Parathyroid adenoma (tissue), 2 donors: ENCODE data around the gene HOXA9.

Experiments used
- H2AFZ ChIP-seq: fragments of 300-600 bp; sonication (generic); one replicate; pipeline ENCODE4 v1.7.0; 2017; ENCODE audit warnings: antibody characterized with exemption, mild to moderate bottlenecking
- H3K27ac ChIP-seq: fragments of 300-600 bp; sonication (generic); one replicate; pipeline ENCODE4 v1.7.0; 2017
- H3K27me3 ChIP-seq: fragments of 300-600 bp; sonication (generic); one replicate; pipeline ENCODE4 v1.7.0; 2017; ENCODE audit warnings: low read length; ENCODE audit not compliant: control insufficient read depth, insufficient read depth
- H3K36me3 ChIP-seq: fragments of 300-600 bp; sonication (generic); one replicate; pipeline ENCODE4 v1.7.0; 2017; ENCODE audit warnings: low read length; ENCODE audit not compliant: control insufficient read depth, insufficient read depth
- H3K4me1 ChIP-seq: fragments of 300-600 bp; sonication (generic); one replicate; pipeline ENCODE4 v1.7.0; 2017; ENCODE audit warnings: control low read depth
- H3K4me2 ChIP-seq: fragments of 300-600 bp; sonication (generic); one replicate; pipeline ENCODE4 v1.7.0; 2017; ENCODE audit warnings: low read length
- H3K4me3 ChIP-seq: fragments of 300-600 bp; sonication (generic); one replicate; pipeline ENCODE4 v1.7.0; 2017; ENCODE audit warnings: low read depth, low read length
- H3K79me2 ChIP-seq: fragments of 300-600 bp; sonication (generic); one replicate; pipeline ENCODE4 v1.7.0; 2017; ENCODE audit warnings: control low read depth
- H3K9ac ChIP-seq: fragments of 300-600 bp; sonication (generic); one replicate; pipeline ENCODE4 v1.7.0; 2017; ENCODE audit warnings: mild to moderate bottlenecking
- H3K9me3 ChIP-seq: fragments of 300-600 bp; sonication (generic); one replicate; pipeline ENCODE4 v1.7.0; 2017; ENCODE audit warnings: low read length; ENCODE audit not compliant: control insufficient read depth
- CTCF ChIP-seq: fragments of 300-600 bp; sonication (generic); IDR thresholded peaks from one replicate; pipeline ENCODE4 v1.7.0; 2017; ENCODE audit warnings: antibody characterized with exemption, mild to moderate bottlenecking
- donor health status: primary hyperparathyroidism.

HOXA9 gene

DNA sequence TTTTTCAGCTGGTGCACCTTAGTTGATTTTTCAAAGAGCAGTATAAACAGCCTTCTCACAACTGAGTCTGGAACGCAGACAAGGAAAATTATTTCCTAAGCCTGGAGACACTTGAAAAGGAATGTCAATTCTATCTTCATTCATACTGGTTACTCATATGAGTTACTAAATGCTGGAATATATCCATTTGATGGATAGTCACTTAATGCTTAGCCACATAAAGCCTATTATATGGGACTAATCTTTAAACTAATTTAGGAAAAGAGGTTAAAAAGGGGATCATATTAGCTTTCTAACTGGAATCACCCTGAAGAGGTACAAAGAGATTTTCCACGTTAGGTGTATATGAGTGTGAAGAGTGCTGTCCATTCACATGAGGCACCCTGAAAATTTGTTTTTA lies 33.1 kb downstream of the HOXA9 start:
- Histone ChIP-seq H3K4me1 (no peaks in the 10 kb centered on the region), H3K9ac (no peak overlapping the region)

DNA sequence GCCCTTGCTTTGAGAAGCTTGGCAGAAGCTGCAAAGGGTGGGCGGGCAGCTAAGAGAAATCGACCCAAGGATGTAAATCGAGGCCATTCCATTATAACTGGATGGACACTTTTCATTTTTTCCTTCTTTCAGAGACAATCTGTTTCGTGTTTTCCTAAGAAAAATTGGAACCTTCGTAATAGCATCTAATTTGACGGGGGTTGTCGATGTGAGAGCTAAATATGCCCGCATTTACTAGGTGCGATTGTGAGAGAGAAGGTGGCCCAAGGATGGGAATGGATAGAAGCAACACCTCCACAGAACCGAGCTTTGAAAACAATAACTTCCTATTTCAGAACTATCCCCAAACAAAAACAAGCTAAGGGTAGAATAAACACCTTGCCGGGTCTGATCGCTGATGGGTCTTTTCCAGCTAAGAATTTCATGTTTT lies 33.9 kb downstream of the HOXA9 start:
- H3K27ac ChIP-seq: no peak overlapping the region

More for the DNA sequence above, 33.1 kb downstream of the HOXA9 start:
- no peaks in the 10 kb centered on the region for H3K36me3 ChIP-seq
- H3K27me3 ChIP-seq: no peaks in the 10 kb centered on the region
- H3K4me3 ChIP-seq: no peak overlapping the region
- no peak overlapping the region for H2AFZ ChIP-seq
- H3K4me2 ChIP-seq: no peak overlapping the region
- H3K79me2 ChIP-seq: no peaks in the 10 kb centered on the region
- no peaks in the 10 kb centered on the region for H3K9me3 ChIP-seq
- H3K27ac ChIP-seq: no peak overlapping the region
- TF ChIP-seq CTCF: no peak

DNA sequence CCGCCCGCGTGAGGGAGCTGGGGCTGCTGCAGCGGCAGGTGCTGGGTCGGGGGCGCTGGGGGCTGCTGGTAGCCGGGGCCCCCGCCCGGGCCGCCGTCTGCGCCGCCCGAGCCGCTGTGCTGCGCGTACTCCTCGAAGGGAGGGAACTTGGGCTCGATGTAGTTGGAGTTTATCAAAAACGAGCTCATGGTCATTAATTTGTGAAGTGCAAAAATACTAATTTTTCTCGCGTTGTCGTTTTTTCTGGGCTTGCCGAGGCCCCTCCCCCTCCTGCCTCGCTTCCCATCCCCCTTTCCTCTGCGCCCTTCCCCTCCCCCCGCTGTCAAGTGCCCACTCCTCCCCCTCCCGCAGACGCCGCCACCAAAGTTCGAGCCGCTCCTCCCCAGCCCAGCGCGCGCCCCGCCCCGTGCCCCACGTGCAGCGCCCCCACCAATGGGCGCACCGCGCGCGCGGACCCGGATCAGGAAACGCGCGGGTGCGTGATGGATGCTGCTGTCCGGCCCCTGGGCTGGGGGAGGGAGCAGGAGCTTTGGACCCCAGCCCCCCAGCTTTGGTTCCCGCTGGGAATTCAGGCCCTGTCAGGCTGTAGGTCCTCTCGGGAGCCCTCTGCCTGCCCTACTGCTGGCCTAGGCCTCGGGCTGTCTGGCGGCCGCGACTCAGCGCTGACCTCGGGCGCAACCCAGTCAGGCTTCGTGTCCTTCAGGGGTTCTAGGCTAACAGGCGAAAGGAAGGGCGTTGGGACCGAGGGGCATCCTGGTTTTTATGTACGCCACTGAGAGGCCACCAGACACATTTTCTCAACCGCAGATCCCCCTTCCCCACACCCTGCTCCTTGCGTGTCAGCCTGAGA lies 34.6 kb downstream of the HOXA9 start, which contains the start of gene HOXA4:
TSS of gene HOXA4 (minus strand) at position 218 of the 850 bp plus-strand sequence. CDS start at position 194, 24 bp downstream.
- Histone ChIP-seq H3K36me3 (no peaks in the 10 kb centered on the region), H3K4me1 (no peaks in the 10 kb centered on the region), H3K27ac (peak within 1 kb of the TSS; percentile 16), H3K4me2 (peak within 1 kb of the TSS; percentile 98), H3K27me3 (no peaks in the 10 kb centered on the region), H2AFZ (peak within 1 kb of the TSS; percentile 48), H3K79me2 (no peaks in the 10 kb centered on the region), H3K9ac (no peak within 1 kb of the TSS), H3K9me3 (no peaks in the 10 kb centered on the region), H3K4me3 (peak within 1 kb of the TSS; percentile 88)
- TF ChIP-seq CTCF: no peak

More for the DNA sequence above, 33.9 kb downstream of the HOXA9 start:
- no peak overlapping the region for H2AFZ ChIP-seq
- peak overlapping the region; percentile 98 for H3K4me2 ChIP-seq
- H3K36me3 ChIP-seq: no peaks in the 10 kb centered on the region
- no peaks in the 10 kb centered on the region for H3K9me3 ChIP-seq
- TF ChIP-seq CTCF: no peak
- no peaks in the 10 kb centered on the region for H3K4me1 ChIP-seq
- no peaks in the 10 kb centered on the region for H3K27me3 ChIP-seq
- H3K9ac ChIP-seq: no peak overlapping the region
- H3K79me2 ChIP-seq: no peaks in the 10 kb centered on the region
- H3K4me3 ChIP-seq: peak overlapping the region; percentile 77

GRCh38 chr7:27129729-27130539 lies 35.4 kb downstream of the HOXA9 start:
- H3K79me2 ChIP-seq: no peaks in the 10 kb centered on the region
- H3K4me1 ChIP-seq: no peaks in the 10 kb centered on the region
- H3K27me3 ChIP-seq: no peaks in the 10 kb centered on the region

More at GRCh38 chr7:27129729-27130539, 35.4 kb downstream of the HOXA9 start:
- Histone ChIP-seq H3K9ac (no peak overlapping the region), H3K4me2 (peak overlapping the region; percentile 98), H3K4me3 (peak overlapping the region; percentile 88), H3K36me3 (no peaks in the 10 kb centered on the region), H2AFZ (no peak overlapping the region), H3K27ac (peak overlapping the region; percentile 16), H3K9me3 (no peaks in the 10 kb centered on the region)
- TF ChIP-seq CTCF: no peak
